Hepatocyte (in vitro differentiated cells): ENCODE data around the gene SIAH3. TPM values are rescaled to one million over a fixed set of nuclear protein-coding genes. Genes with fewer than 3 reads are reported as not detected.

Source experiments
- DNase-seq: peaks from one replicate; pipeline ENCODE4 v3.0.0-alpha.2; 2016; ENCODE audit warnings: low spot score
- H2AFZ ChIP-seq: fragments of 200-600 bp; sonication (generic); 2 replicates; pipeline ENCODE4 v1.6.0; 2016; ENCODE audit warnings: antibody characterized with exemption, mild to moderate bottlenecking
- H3K27ac ChIP-seq: fragments of 200-600 bp; sonication (generic); 2 replicates; pipeline ENCODE4 v1.5.1; 2016; ENCODE audit warnings: mild to moderate bottlenecking
- H3K27me3 ChIP-seq: fragments of 200-600 bp; sonication (generic); 2 replicates; pipeline ENCODE4 v1.6.1; 2016
- H3K36me3 ChIP-seq: fragments of 200-600 bp; sonication (generic); replicated peaks from 2 replicates; pipeline ENCODE4 v1.5.1; 2016; ENCODE audit warnings: low read depth; ENCODE audit not compliant: insufficient read depth
- H3K4me1 ChIP-seq: fragments of 200-600 bp; sonication (generic); 2 replicates; pipeline ENCODE4 v1.5.1; 2016; ENCODE audit warnings: mild to moderate bottlenecking, moderate library complexity; ENCODE audit not compliant: insufficient read depth
- H3K4me2 ChIP-seq: fragments of 200-600 bp; sonication (generic); 2 replicates; pipeline ENCODE4 v1.6.0; 2016
- H3K4me3 ChIP-seq: fragments of 200-600 bp; sonication (generic); 2 replicates; pipeline ENCODE4 v1.5.1; 2016; ENCODE audit warnings: mild to moderate bottlenecking
- H3K79me2 ChIP-seq: fragments of 200-600 bp; sonication (generic); 2 replicates; pipeline ENCODE4 v1.6.0; 2017; ENCODE audit warnings: mild to moderate bottlenecking
- H3K9me2 ChIP-seq: fragments of 200-600 bp; sonication (generic); replicated peaks from 2 replicates; pipeline ENCODE4 v1.6.0; 2017; ENCODE audit warnings: mild to moderate bottlenecking; ENCODE audit not compliant: insufficient read depth
- H3K9me3 ChIP-seq: fragments of 200-600 bp; sonication (generic); 2 replicates; pipeline ENCODE4 v1.5.1; 2016; ENCODE audit warnings: low read depth, mild to moderate bottlenecking
- H4K20me1 ChIP-seq: fragments of 200-600 bp; sonication (generic); 2 replicates; pipeline ENCODE4 v1.6.0; 2016; ENCODE audit warnings: mild to moderate bottlenecking; ENCODE audit not compliant: insufficient read depth, poor library complexity, severe bottlenecking
- EZH2 ChIP-seq: fragments of 200-600 bp; sonication (generic); IDR thresholded peaks from 2 replicates; pipeline ENCODE4 v1.6.1; 2016; ENCODE audit warnings: antibody characterized with exemption, mild to moderate bottlenecking, borderline replicate concordance
- EZH2phosphoT487 ChIP-seq: fragments of 200-600 bp; sonication (generic); IDR thresholded peaks from one replicate; pipeline ENCODE4 v1.6.1; 2018; ENCODE audit warnings: antibody characterized with exemption, mild to moderate bottlenecking, low read depth, moderate library complexity; ENCODE audit not compliant: unreplicated experiment, severe bottlenecking
- WGBS: methylation state at CpG from one replicate; pipeline ENCODE4 v1.1.6; 2016; ENCODE audit warnings: low lambda C conversion rate; ENCODE audit errors: missing lambda C conversion rate; 5-methylcytosine and 5-hydroxymethylcytosine counted together
- polyA plus RNA-seq: library from polyadenylated mRNA; unstranded; fragments of >200 nt; fragmentation: Nextera tagmentation; extraction: Ambion mirVana; gene quantifications from 2 replicates; pipeline ENCODE4 v1.2.1, GENCODE V29; 2016
- total RNA-seq: library from RNA; depleted of rRNA; stranded (reverse); fragments of >200 nt; gene quantifications from 2 replicates; pipeline ENCODE4 v1.2.3, GENCODE V29; 2014
- TF ChIP-seq, protein P1 (sequence below): fragments of 200-600 bp; sonication (generic); IDR thresholded peaks from 2 replicates; pipeline ENCODE4 v1.5.1; 2016; ENCODE audit warnings: antibody characterized with exemption, mild to moderate bottlenecking; ENCODE audit not compliant: poor library complexity

The SIAH3 gene
- total and polyA plus RNA-seq, 2 experiments from 2014 or later: 0.23 TPM; not detected in 1

DNA sequence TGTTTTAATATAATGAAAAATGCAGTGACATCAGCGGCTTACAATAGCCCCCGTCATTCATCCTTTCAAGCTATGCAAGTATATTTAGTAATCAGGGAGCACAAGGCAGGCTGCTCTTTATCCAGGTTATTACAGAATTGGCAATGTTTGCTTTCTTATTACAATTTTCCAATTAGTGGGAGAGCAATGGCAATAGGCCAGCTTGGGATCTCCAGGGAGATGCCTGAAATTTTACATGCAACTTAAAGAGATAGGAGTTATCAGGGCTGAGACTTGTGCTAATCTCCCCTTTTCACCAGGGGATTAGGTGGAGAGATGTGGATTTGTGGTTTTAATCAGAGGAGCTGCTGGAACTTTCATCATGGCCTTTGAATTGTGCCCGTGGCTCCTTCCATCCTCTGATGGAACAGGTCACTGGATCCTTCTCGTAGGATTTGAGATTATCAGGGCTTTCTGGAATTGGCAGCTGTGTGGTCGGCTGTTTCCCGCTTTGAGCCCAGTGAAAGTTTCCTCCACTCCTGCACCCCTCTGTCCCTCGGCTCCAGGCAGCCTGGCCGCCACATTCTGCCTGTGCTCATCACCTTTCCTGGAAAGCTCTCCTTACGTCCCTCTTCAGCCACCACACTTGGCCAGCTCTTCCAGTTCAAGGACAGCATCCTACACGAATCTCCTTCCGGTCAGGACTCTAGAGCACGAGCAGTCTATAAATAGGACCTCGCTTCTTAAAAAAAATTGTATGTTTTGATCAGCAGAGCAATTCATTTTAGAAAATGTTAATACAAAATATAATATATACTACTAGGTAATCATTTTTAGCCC, 102.4 kb downstream of the SIAH3 start:
- Histone ChIP-seq H3K9me3 (no peaks in the 10 kb centered on the region), H4K20me1 (no peaks in the 10 kb centered on the region), H3K27me3 (peaks cover 27% of the 10 kb centered on the region), H3K4me2 (no peak overlapping the region), H3K27ac (no peak overlapping the region), H3K79me2 (no peaks in the 10 kb centered on the region), H2AFZ (no peak overlapping the region), H3K9me2 (no peaks in the 10 kb centered on the region), H3K4me1 (no peaks in the 10 kb centered on the region), H3K36me3 (no peaks in the 10 kb centered on the region), H3K4me3 (no peak overlapping the region)
- no peak for DNase-seq
- peak; percentile 51 for TF ChIP-seq EZH2phosphoT487
- TF ChIP-seq EZH2: no peak
- WGBS: 56% methylated on average over 13 of the region's 13 CpGs

GRCh38 chr13:45747071-45747470, 104.5 kb downstream of the SIAH3 start:
- TF ChIP-seq EZH2phosphoT487 (no peak), EZH2 (no peak)
- TF ChIP-seq, protein P1, sequence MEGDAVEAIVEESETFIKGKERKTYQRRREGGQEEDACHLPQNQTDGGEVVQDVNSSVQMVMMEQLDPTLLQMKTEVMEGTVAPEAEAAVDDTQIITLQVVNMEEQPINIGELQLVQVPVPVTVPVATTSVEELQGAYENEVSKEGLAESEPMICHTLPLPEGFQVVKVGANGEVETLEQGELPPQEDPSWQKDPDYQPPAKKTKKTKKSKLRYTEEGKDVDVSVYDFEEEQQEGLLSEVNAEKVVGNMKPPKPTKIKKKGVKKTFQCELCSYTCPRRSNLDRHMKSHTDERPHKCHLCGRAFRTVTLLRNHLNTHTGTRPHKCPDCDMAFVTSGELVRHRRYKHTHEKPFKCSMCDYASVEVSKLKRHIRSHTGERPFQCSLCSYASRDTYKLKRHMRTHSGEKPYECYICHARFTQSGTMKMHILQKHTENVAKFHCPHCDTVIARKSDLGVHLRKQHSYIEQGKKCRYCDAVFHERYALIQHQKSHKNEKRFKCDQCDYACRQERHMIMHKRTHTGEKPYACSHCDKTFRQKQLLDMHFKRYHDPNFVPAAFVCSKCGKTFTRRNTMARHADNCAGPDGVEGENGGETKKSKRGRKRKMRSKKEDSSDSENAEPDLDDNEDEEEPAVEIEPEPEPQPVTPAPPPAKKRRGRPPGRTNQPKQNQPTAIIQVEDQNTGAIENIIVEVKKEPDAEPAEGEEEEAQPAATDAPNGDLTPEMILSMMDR: no peak

GRCh38 chr13:45744979-45745378, 106.6 kb downstream of the SIAH3 start:
- DNase-seq: no peak
- no peak overlapping the region for H2AFZ ChIP-seq
- H3K79me2 ChIP-seq: no peaks in the 10 kb centered on the region
- no peaks in the 10 kb centered on the region for H3K9me2 ChIP-seq
- WGBS: 92% methylated on average over 3 of the region's 3 CpGs
- H3K36me3 ChIP-seq: no peaks in the 10 kb centered on the region
- TF ChIP-seq EZH2phosphoT487: no peak
- TF ChIP-seq EZH2: no peak
- TF ChIP-seq, protein P1: no peak
- no peak overlapping the region for H3K4me2 ChIP-seq
- H3K4me3 ChIP-seq: no peak overlapping the region
- no peaks in the 10 kb centered on the region for H3K4me1 ChIP-seq
- H4K20me1 ChIP-seq: no peaks in the 10 kb centered on the region
- H3K27me3 ChIP-seq: peaks cover 24% of the 10 kb centered on the region
- no peak overlapping the region for H3K27ac ChIP-seq
- no peaks in the 10 kb centered on the region for H3K9me3 ChIP-seq

More at GRCh38 chr13:45747071-45747470, 104.5 kb downstream of the SIAH3 start:
- Histone ChIP-seq H3K4me3 (no peak overlapping the region), H3K9me2 (no peaks in the 10 kb centered on the region), H3K36me3 (no peaks in the 10 kb centered on the region), H3K4me2 (no peak overlapping the region), H2AFZ (no peak overlapping the region), H3K27ac (no peak overlapping the region), H3K79me2 (no peaks in the 10 kb centered on the region), H4K20me1 (no peaks in the 10 kb centered on the region), H3K27me3 (peaks cover 32% of the 10 kb centered on the region), H3K4me1 (no peaks in the 10 kb centered on the region), H3K9me3 (no peaks in the 10 kb centered on the region)
- 90% methylated on average over 2 of the region's 2 CpGs for WGBS
- no peak for DNase-seq

- DNase-seq: no peak
- no peaks in the 10 kb centered on the region for H3K36me3 ChIP-seq
- WGBS: 93% methylated on average over 5 of the region's 5 CpGs
- no peaks in the 10 kb centered on the region for H3K79me2 ChIP-seq
- no peak overlapping the region for H3K4me2 ChIP-seq
- no peaks in the 10 kb centered on the region for H3K4me1 ChIP-seq
- no peak overlapping the region for H2AFZ ChIP-seq
- no peaks in the 10 kb centered on the region for H4K20me1 ChIP-seq
- no peaks in the 10 kb centered on the region for H3K9me3 ChIP-seq
- H3K4me3 ChIP-seq: no peak overlapping the region
- H3K27me3 ChIP-seq: peaks cover 17% of the 10 kb centered on the region
- H3K9me2 ChIP-seq: no peaks in the 10 kb centered on the region
- no peak overlapping the region for H3K27ac ChIP-seq
- TF ChIP-seq, protein P1: no peak
- TF ChIP-seq EZH2 (no peak), EZH2phosphoT487 (no peak)
Measured at GRCh38 chr13:45742985-45743384, 108.6 kb downstream of the SIAH3 start.
